SH-SY5Y (cell line): ENCODE results near the gene PPIC.

Experiments
- GATA2 ChIP-seq: IDR thresholded peaks from 2 replicates; pipeline ENCODE4 v1.6.1; 2011; ENCODE audit warnings: mild to moderate bottlenecking, low read depth, low read length
- GATA3 ChIP-seq: IDR thresholded peaks from 2 replicates; pipeline ENCODE4 v1.6.1; 2011; ENCODE audit warnings: low read depth, mild to moderate bottlenecking, low read length, moderate library complexity

DNA sequence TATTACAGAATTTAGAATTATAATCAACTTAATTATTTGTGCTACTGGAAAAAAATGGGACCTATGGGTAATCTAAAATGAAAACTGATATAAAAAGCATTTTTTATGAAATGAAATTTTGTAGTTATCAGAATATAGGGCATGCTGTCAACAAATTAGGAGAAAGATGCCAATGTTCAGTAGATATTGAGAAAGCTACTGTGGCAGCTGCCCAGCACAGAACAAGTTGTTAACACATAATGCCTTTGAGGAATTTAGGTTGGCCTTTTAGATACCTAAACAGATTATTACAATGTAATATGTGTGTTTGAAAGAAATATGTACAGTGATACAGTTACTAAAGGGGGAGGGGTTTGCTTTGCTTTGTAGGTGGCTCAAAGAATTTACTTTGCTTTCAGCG, 54.1 kb downstream of the PPIC start:
- TF ChIP-seq GATA2 (no peak), GATA3 (no peak)
